T-helper 1 cell (primary cell): ENCODE data around the gene LILRB5.
"Not testable (repeated sequence)": the region's sequence is repeated elsewhere in the genome, so short reads cannot be mapped to it uniquely, and the experiment has no call there.

Experiments
- DNase-seq, 5 donors: peaks; one replicate each; pipeline ENCODE4 v3.0.0-alpha.2; 2012 to 2020

The LILRB5 gene

GRCh38 chr19:54209811-54210494 is 47.1 kb downstream of the LILRB5 start:
- DNase-seq, result no peak

GRCh38 chr19:54209058-54209810 is 47.8 kb downstream of the LILRB5 start:
- no peak for DNase-seq

- no peak for DNase-seq
These were observed 48.4 kb downstream of the LILRB5 start for GRCh38 chr19:54208784-54209057.

GRCh38 chr19:54207983-54208783 is 48.9 kb downstream of the LILRB5 start:
- DNase-seq, result peak in 1 of 5 donors; percentile 60

- DNase-seq, result no peak
These were observed 49.4 kb downstream of the LILRB5 start for GRCh38 chr19:54207676-54207982.

- not testable (repeated sequence) for DNase-seq
These were observed 49.9 kb downstream of the LILRB5 start for GRCh38 chr19:54207193-54207592.

GRCh38 chr19:54206831-54207177 is 50.3 kb downstream of the LILRB5 start:
- no peak for DNase-seq

GRCh38 chr19:54206030-54206830 is 50.8 kb downstream of the LILRB5 start:
- no peak for DNase-seq

GRCh38 chr19:54204767-54205468 is 52.2 kb downstream of the LILRB5 start:
- no peak for DNase-seq

- DNase-seq, result no peak
These were observed 53.9 kb downstream of the LILRB5 start for GRCh38 chr19:54203151-54203611.

GRCh38 chr19:54201980-54202379 is 55.1 kb downstream of the LILRB5 start:
- no peak for DNase-seq

GRCh38 chr19:54201172-54201701 is 55.8 kb downstream of the LILRB5 start:
- DNase-seq, result no peak
